ENCODE measurements around the gene C1orf115. TPM values are rescaled to one million over a fixed set of nuclear protein-coding genes. Genes with fewer than 3 reads are reported as not detected.
"Not testable (repeated sequence)": the region's sequence is repeated elsewhere in the genome, so short reads cannot be mapped to it uniquely, and the experiment has no call there.

C1orf115 gene
- total and polyA plus RNA-seq, 9 of the 15 experiments (the other 6 are each of a cell fraction or from before 2014, with no cell fraction given), result not detected

- FAIRE-seq; H3K36me3 ChIP-seq (ENCODE audit: control insufficient read depth, insufficient read depth, low read length); H3K9me3 ChIP-seq (replicated peaks; ENCODE audit: control insufficient read depth, insufficient read depth, low read depth, low read length); DNase-seq (ENCODE audit: extremely low read depth in 1 of 4, low spot score in 3 of 4); CTCF ChIA-PET (ENCODE audit: low intra/inter-chr PET ratio); H2AFZ ChIP-seq (ENCODE audit: low read depth, low read length); H3K4me1 ChIP-seq (replicated peaks in 1 of 2; ENCODE audit: control insufficient read depth in 2 of 2, insufficient read depth in 2 of 2, low read length in 2 of 2); H3K4me3 ChIP-seq; H3K4me2 ChIP-seq (ENCODE audit: insufficient read depth, low read length); ATAC-seq; H3K27ac ChIP-seq (ENCODE audit: extremely low read depth, low read depth, low read length); H3K79me2 ChIP-seq (ENCODE audit: control insufficient read depth, insufficient read depth, low read length); H3K9me1 ChIP-seq (ENCODE audit: control insufficient read depth, insufficient read depth, low read length); in situ Hi-C loops (cut with MboI); BruUV-seq (replicated peaks); H3K9ac ChIP-seq (ENCODE audit: insufficient read depth in 1 of 2, low read depth in 2 of 2, low read length in 2 of 2); H4K20me1 ChIP-seq (replicated peaks; ENCODE audit: control insufficient read depth, insufficient read depth, low read length); intact Hi-C loops (cut with micrococcal nuclease); H3K27me3 ChIP-seq (ENCODE audit: control insufficient read depth in 2 of 2, insufficient read depth in 2 of 2, low read length in 2 of 2); POLR2A ChIA-PET: not testable (repeated sequence)
- peak; percentile 71 for TF ChIP-seq NFIC (IDR thresholded peaks at IDR 0.05)
- WGBS (ENCODE audit: insufficient coverage, low coverage, missing lambda C conversion rate), result 1% methylated on average over 7 of the region's 7 CpGs
Measured at GRCh38 chr1:220721266-220721665, 31.1 kb downstream of the C1orf115 start.

GRCh38 chr1:220726634-220727033 lies 36.5 kb downstream of the C1orf115 start:
- CTCF ChIA-PET (ENCODE audit: low intra/inter-chr PET ratio), result no interaction called here
- 2% methylated on average over 3 of the region's 3 CpGs for WGBS (ENCODE audit: insufficient coverage, low coverage, missing lambda C conversion rate)

More at GRCh38 chr1:220726634-220727033, 36.5 kb downstream of the C1orf115 start:
- Histone ChIP-seq H3K27ac (ENCODE audit: extremely low read depth, low read depth, low read length) (no peak overlapping the region), H2AFZ (ENCODE audit: low read depth, low read length) (no peak overlapping the region), H4K20me1 (replicated peaks; ENCODE audit: control insufficient read depth, insufficient read depth, low read length) (no peaks in the 10 kb centered on the region), H3K4me3 (no peak overlapping the region), H3K79me2 (ENCODE audit: control insufficient read depth, insufficient read depth, low read length) (no peaks in the 10 kb centered on the region), H3K9ac (ENCODE audit: insufficient read depth in 1 of 2, low read depth in 2 of 2, low read length in 2 of 2) (no peak overlapping the region), H3K9me3 (replicated peaks; ENCODE audit: control insufficient read depth, insufficient read depth, low read depth, low read length) (no peaks in the 10 kb centered on the region), H3K36me3 (ENCODE audit: control insufficient read depth, insufficient read depth, low read length) (no peaks in the 10 kb centered on the region), H3K9me1 (ENCODE audit: control insufficient read depth, insufficient read depth, low read length) (no peaks in the 10 kb centered on the region), H3K4me2 (ENCODE audit: insufficient read depth, low read length) (no peak overlapping the region), H3K27me3 (ENCODE audit: control insufficient read depth in 2 of 2, insufficient read depth in 2 of 2, low read length in 2 of 2) (no peaks in the 10 kb centered on the region), H3K4me1 (replicated peaks in 1 of 2; ENCODE audit: control insufficient read depth in 2 of 2, insufficient read depth in 2 of 2, low read length in 2 of 2) (no peaks in the 10 kb centered on the region)
- POLR2A ChIA-PET, result interaction anchor here (0.6 to 0.7 kb wide), 2 partner anchors 23 to 76 kb away, joined by 3 read pairs; no protein-coding TSS in a partner anchor
- intact Hi-C loops (cut with micrococcal nuclease), result no loop called here
- ATAC-seq (peak; percentile 74), FAIRE-seq (no peak), DNase-seq (ENCODE audit: extremely low read depth in 1 of 4, low spot score in 3 of 4) (peak; percentile 23 to 42 (median 36))
- BruUV-seq (replicated peaks), result no TSS peak
- TF ChIP-seq ZNF232 (CRISPR knock-in tag; IDR thresholded peaks at IDR 0.05) (no peak), CTCF (IDR thresholded peaks at IDR 0.05 in 2 of 3, conservative IDR thresholded peaks at IDR 0.05 in 1 of 3; ENCODE audit: insufficient read depth in 2 of 3, low read depth in 1 of 3, low read length in 3 of 3) (peak; percentile 25 to 46 (median 36); a peak in 5 of 6 replicates), ZNF444 (CRISPR knock-in tag; IDR thresholded peaks at IDR 0.05) (no peak)
- in situ Hi-C loops (cut with MboI), result no loop called here
